WERI-Rb-1 (cell line): ENCODE measurements around the gene DAAM1.

Source experiments
- DNase-seq: peaks from one replicate; pipeline ENCODE4 v3.0.0-alpha.2; 2020
- H3K27ac ChIP-seq: fragments of 250-450 bp; sonication (Bioruptor Pico); 2 replicates; pipeline ENCODE4 v1.5.1; 2020; ENCODE audit warnings: mild to moderate bottlenecking, moderate library complexity
- H3K27me3 ChIP-seq: fragments of 250-450 bp; sonication (Bioruptor Pico); 2 replicates; pipeline ENCODE4 v1.5.1; 2021; ENCODE audit warnings: mild to moderate bottlenecking, low read depth, moderate library complexity; ENCODE audit not compliant: insufficient read depth, severe bottlenecking
- H3K36me3 ChIP-seq: fragments of 250-450 bp; sonication (Bioruptor Pico); 2 replicates; pipeline ENCODE4 v1.5.1; 2020; ENCODE audit warnings: mild to moderate bottlenecking, moderate library complexity
- H3K4me3 ChIP-seq: 2 replicates; pipeline ENCODE4 v1.5.1; 2011; ENCODE audit warnings: low read depth, mild to moderate bottlenecking, control low read depth, low read length
- H3K9me3 ChIP-seq: fragments of 250-450 bp; sonication (Bioruptor Pico); 2 replicates; pipeline ENCODE4 v1.5.1; 2021; ENCODE audit warnings: mild to moderate bottlenecking, moderate library complexity; ENCODE audit not compliant: severe bottlenecking
- CTCF ChIP-seq: IDR thresholded peaks from 2 replicates; pipeline ENCODE4 v1.5.1; 2011; ENCODE audit warnings: low read depth, mild to moderate bottlenecking, control low read depth, inconsistent platforms, low read length

DAAM1 gene

GRCh38 chr14:59310633-59311032 lies 122.2 kb downstream of the DAAM1 start:
- H3K36me3 ChIP-seq = peaks cover 6% of the 10 kb centered on the region
- DNase-seq = no peak
- H3K27ac ChIP-seq = no peak overlapping the region
- no peak for TF ChIP-seq CTCF
- H3K4me3 ChIP-seq = no peak overlapping the region
- no peaks in the 10 kb centered on the region for H3K27me3 ChIP-seq
- H3K9me3 ChIP-seq = no peaks in the 10 kb centered on the region

GRCh38 chr14:59311723-59312122 lies 123.3 kb downstream of the DAAM1 start:
- no peak for TF ChIP-seq CTCF
- H3K27ac ChIP-seq = no peak overlapping the region
- H3K4me3 ChIP-seq = no peak overlapping the region
- H3K27me3 ChIP-seq = no peaks in the 10 kb centered on the region
- H3K36me3 ChIP-seq = peaks cover 6% of the 10 kb centered on the region
- no peaks in the 10 kb centered on the region for H3K9me3 ChIP-seq
- no peak for DNase-seq

GRCh38 chr14:59313144-59313651 lies 124.7 kb downstream of the DAAM1 start:
- H3K36me3 ChIP-seq = peaks cover 6% of the 10 kb centered on the region; the same call in 1 of the 2 replicates
- no peak overlapping the region for H3K4me3 ChIP-seq
- no peaks in the 10 kb centered on the region for H3K27me3 ChIP-seq
- no peaks in the 10 kb centered on the region for H3K9me3 ChIP-seq
- DNase-seq = no peak
- TF ChIP-seq CTCF = no peak
- H3K27ac ChIP-seq = no peak overlapping the region

GRCh38 chr14:59313658-59314608 lies 125.5 kb downstream of the DAAM1 start:
- H3K27me3 ChIP-seq = no peaks in the 10 kb centered on the region
- H3K9me3 ChIP-seq = no peaks in the 10 kb centered on the region
- H3K36me3 ChIP-seq = peaks cover 6% of the 10 kb centered on the region; the same call in 1 of the 2 replicates
- TF ChIP-seq CTCF = no peak
- no peak overlapping the region for H3K4me3 ChIP-seq
- DNase-seq = no peak
- H3K27ac ChIP-seq = no peak overlapping the region

- Histone ChIP-seq H3K36me3 (peaks cover 6% of the 10 kb centered on the region; the same call in 1 of the 2 replicates), H3K27ac (no peak overlapping the region), H3K9me3 (no peaks in the 10 kb centered on the region), H3K27me3 (no peaks in the 10 kb centered on the region), H3K4me3 (no peak overlapping the region)
- no peak for DNase-seq
- no peak for TF ChIP-seq CTCF
Measured at GRCh38 chr14:59314953-59315599, 126.6 kb downstream of the DAAM1 start.
